ENCODE measurements around the gene DPYD.

The DPYD gene

GRCh38 chr1:97533358-97533757, 387.5 kb downstream of the DPYD start:
- DNase-seq (ENCODE audit: low spot score): no peak

DNA sequence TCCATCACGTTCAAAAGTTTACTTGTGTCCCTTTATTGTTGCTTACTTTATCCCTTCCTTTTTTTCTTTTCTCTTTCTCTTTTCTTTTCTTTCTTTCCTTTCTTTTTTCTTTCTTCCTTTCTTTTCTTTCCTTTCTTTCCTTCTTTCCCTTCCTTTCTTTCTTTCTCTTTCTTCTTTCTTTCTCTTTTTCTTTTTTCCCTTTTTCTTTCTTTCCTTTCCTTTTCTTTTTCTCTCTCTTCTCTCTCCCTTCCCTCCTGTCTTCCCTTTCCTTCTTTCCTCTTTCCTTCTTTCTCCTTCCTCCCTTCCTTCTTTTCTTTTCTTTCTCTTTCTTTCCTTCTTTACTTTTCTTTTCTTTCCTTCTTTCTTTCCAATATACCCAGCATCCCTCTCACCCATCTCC, 391.2 kb downstream of the DPYD start:
- DNase-seq (ENCODE audit: low spot score): no peak

DNA sequence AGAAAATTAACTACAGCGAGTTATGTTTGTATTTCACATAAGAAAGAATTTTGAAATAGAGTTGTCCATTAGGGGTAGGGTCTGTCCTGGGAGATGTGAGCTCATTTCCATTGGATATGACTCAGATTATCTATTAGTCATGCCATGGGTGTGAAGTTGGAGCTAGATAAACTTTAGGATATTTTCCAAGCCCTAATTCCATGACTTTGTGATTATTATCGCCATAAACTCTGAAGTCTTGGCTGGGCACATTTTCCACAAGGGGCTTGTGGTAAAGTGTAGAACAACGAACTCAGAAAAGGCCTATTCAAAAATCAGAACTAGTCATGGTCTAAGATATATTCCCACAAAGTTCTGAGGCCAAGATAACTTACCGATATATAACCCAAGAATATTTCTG, 396.6 kb downstream of the DPYD start:
- DNase-seq (ENCODE audit: low spot score): no peak

DNA sequence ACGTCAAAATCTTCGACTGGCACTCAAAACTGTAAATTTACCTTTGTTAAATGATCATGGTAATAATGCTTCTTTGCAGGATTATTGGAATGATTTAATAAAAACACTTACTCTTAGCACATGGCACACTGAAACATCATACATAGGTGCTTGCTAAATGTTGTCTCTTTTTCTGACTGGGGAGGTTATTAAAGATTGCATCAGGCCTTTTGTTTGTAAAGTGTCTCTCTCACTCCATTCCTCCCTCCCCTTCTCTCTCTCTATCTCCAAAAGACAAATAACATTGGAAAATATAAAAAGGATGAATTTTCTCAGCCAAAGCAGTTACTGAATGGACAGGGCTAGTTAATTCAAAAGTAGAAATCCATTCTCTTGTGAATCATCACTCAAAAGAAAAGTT, 404.2 kb downstream of the DPYD start:
- DNase-seq (ENCODE audit: low spot score): no peak

GRCh38 chr1:97508653-97509218, 412.1 kb downstream of the DPYD start:
- no peak for DNase-seq (ENCODE audit: low spot score)

GRCh38 chr1:97507863-97508262, 413.0 kb downstream of the DPYD start:
- no peak for DNase-seq (ENCODE audit: low spot score)

DNA sequence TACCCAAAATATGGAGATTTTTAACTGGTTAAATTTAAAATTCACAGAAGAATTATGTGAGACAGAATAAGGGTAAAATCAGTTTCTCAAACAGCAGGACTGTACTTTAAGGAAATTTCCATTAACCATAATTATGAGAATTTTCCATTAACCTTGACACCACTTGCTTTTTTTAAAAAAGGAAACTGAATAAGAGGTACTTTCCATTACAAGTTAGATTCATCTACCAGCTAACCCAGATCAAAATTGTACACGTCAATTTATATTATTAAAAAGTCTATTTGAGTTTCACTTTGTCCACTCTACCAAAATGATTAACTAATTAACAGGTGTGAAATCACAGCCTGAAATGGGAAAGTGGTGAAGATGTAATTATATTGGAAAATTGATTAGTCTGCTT, 414.5 kb downstream of the DPYD start:
- no peak for DNase-seq (ENCODE audit: low spot score)

GRCh38 chr1:97505816-97506215, 415.0 kb downstream of the DPYD start:
- no peak for DNase-seq (ENCODE audit: low spot score)

DNA sequence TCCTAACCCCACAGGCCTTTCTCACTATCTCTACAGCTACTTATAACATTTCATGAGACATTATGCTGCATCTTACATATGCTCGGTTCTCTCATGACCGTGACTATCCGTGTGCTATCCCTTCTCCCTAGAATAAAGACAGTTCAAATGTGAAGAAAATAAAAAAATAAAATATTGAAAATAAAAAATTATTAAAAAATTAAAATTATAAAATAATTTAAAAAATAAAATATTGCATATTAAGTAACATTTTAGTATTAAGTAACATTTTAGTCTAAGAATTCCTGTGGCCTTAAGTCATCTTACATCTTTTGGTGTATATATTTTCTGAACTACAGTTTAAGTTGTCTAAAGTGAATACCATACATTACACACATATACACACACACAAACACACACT, 415.5 kb downstream of the DPYD start:
- no peak for DNase-seq (ENCODE audit: low spot score)

DNA sequence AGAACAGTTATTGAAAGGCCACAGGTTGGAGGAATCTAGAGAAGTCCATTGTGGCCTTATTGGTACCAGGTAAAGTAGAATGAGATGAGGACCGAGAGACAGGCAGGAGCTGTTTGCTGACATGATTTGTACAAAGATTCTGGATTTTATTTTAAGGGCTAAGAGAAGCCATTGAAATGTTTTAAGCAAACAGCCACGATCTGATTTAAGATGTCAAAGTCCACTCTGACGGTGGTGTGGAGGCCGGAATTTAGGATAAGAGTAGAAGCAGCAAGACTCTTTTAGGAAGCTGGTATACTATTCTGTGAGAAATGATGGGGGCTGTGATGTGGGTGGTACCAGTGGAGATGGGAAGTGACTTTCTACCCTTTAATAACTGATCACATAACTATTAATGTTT, 418.5 kb downstream of the DPYD start:
- DNase-seq (ENCODE audit: low spot score): no peak

- DNase-seq (ENCODE audit: low spot score): no peak
These were observed 419.2 kb downstream of the DPYD start for GRCh38 chr1:97501628-97502027.

- peak; percentile 70 for DNase-seq (ENCODE audit: low spot score)
These were observed 420.1 kb downstream of the DPYD start for GRCh38 chr1:97500760-97501159.

- DNase-seq (ENCODE audit: low spot score): no peak
These were observed 421.2 kb downstream of the DPYD start for GRCh38 chr1:97499667-97500066.

DNA sequence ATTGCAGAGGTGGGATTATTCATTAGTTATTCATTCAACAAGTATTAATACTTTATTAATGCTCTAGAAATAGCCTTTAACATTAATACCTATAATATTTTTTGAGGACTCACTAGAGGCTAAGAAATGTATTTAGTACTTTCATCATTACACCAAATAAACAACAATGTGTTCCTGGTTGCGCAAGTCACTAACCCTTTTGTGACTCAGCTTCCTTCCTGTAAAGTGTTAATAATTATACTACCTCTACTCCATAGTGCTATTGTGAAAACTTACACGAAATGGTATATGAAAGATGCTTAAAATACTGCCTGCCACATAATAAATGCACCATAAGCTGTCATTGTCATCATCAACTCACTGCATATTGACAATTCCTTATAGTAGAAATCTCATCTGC, 431.0 kb downstream of the DPYD start:
- DNase-seq (ENCODE audit: low spot score): no peak

DNA sequence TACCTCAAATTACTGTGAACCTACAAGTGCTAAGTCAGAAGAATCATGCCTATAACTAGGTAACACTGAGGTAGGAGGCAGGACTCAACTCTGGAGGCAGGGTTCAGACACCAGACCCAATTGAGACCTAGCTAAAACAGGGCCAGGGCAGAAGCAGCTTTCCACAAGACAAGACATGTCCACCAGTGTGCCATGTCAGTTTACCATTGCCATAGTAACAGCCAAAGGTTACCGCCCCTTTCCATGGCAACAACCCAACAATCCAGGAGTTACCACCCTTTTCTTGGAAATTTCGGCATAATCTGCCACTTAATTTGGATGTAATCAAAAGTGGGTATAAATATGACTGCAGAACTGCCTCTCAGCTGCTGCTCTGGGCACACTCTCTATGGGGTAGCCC, 432.3 kb downstream of the DPYD start:
- DNase-seq (ENCODE audit: low spot score): no peak

GRCh38 chr1:97482022-97482421, 438.8 kb downstream of the DPYD start:
- DNase-seq (ENCODE audit: low spot score): no peak

DNA sequence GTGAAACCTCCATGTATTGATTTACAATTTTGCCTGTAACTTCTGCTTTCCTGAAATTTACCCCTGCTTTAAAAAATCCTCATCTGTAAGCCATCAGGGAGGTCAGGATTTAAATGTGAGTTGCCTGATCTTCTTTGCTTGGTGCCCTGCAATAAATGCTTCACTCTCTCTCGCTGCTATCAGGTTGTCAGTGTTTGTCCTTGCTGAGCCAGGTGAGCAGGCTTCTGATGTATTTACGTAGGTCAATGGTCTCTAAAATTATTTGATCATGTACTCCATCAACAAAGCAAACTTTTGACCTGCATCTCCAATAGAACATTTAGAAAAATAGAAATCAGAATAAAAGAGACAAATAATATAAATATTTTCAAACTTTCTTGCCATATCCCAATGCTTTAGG, 453.4 kb downstream of the DPYD start:
- no peak for DNase-seq (ENCODE audit: low spot score)

GRCh38 chr1:97464305-97464704, 456.5 kb downstream of the DPYD start:
- no peak for DNase-seq (ENCODE audit: low spot score)

GRCh38 chr1:97461782-97462181, 459.1 kb downstream of the DPYD start:
- peak; percentile 18 for DNase-seq (ENCODE audit: low spot score)

GRCh38 chr1:97457446-97458089, 463.3 kb downstream of the DPYD start:
- no peak for DNase-seq (ENCODE audit: low spot score)

GRCh38 chr1:97451944-97452343, 468.9 kb downstream of the DPYD start:
- no peak for DNase-seq (ENCODE audit: low spot score)

DNA sequence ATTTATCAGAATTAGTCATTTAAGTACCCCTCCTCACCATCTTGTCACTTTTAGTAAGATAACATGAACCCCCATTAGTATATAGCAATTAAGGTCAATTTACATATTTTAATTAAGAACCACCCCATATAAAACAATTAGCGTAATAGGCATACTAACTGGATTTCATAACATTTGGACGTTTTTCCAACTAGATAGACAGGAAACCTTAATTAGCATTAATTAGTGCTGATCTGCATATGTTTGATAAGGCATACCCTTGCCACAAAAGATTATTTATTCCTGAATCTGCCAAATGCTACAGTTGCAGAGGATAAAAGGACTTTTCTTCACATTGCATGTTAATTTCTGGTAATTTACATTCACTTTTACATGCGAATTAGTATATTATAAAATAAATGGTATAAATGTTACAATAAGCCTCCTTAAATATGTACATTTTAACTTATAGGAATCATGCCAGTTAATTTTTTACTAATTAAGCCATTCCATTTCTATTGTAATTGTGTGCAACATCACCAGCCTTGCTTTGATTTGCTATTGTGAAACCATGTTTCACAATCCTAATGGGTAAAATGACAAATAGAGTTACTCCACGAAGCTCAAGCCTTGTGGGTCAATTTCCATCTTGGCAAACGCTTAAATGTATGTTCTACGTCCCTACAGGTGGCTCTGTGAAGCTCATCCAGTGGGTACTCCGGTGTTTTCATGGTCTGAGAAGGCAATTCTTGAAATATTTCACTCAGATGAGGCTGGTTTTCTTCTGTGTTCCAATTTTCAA, 469.6 kb downstream of the DPYD start:
- DNase-seq (ENCODE audit: low spot score): no peak

DNA sequence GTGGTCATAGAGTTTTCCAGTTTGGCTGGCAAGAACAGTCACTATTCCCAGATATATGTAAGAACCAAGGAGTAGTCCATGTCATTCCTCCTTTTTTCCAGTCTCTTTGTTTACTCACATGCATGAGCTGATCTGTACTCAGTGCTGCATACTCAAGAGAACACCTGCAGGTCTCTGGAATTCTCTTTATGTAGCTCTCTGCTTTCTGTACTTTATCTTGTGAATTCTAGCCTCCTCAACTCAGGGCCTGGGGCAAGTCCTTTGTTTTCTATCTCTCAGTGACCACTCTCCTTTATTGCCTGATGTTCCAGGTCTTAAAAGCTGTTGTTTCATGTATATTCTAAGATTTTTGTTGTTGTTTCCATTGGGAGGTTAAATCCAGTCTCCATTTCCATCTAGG, 478.9 kb downstream of the DPYD start:
- DNase-seq (ENCODE audit: low spot score): no peak

DNA sequence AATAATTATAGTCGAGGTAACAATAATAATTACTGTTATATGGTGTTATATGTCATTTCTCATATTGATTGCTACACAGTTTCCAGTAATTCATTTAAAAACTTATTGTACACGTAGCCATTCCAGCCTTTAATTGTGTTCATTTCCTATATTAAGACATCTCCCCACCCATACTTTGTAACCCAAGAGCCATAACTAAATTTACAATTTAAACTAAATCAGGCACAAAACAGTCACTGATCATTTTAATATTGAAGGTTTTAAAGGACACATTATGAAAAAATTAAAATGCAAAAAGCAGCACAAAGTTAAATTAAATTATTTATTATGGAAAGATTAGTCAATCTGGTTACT, 487.0 kb downstream of the DPYD start:
- DNase-seq (ENCODE audit: low spot score): no peak

All from putamen (tissue), 1 donor.